ENCODE data around the gene KITLG. TPM values are rescaled to one million over a fixed set of nuclear protein-coding genes. Genes with fewer than 3 reads are reported as not detected.
"Not testable (repeated sequence)": the region's sequence is repeated elsewhere in the genome, so short reads cannot be mapped to it uniquely, and the experiment has no call there.

Gene KITLG
- total and polyA plus RNA-seq, 3 experiments from 2014 or later: 0.33 to 0.49 TPM; not detected in 1

DNA sequence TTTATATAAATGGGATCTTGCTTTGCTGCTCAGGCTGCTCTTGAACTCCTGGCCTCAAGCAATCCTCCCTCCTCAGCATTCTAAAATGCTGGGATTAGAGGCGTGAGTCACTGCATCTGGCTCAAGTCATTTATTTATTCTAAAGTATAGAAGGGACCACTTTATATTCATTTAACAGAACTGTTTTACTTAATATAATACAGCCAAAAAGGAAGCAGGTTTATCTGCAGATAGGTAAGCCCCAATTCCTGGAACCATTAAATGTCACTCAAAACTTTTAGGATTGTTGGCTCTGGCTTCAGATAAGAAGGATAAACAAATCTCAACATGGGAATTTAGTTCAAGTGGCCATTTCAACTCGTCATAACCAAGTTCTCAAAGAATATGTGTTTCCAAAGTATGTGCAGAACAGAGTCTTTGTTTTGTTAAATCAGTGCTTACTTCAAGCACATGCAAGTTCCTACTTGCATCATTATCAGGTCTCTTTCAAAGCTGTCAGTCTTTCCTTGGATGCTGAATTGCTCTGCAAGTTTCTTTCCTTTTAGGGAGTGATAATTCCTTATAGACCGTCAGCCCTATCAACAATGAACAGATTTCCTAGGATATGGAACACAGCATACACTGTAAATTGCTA, 60.4 kb downstream of the KITLG start:
- no peak overlapping the region for H3K27ac ChIP-seq (ENCODE audit: low read depth, low read length)
- Mint-ChIP-seq H3K4me3 (no peak overlapping the region), H3K9me3 (peaks cover 0 to 4% (median 0%) of the 10 kb centered on the region in 5 donors), H3K36me3 (no peaks in the 10 kb centered on the region), H3K27me3 (no peaks in the 10 kb centered on the region), H3K4me1 (no peaks in the 10 kb centered on the region), H3K27ac (no peak overlapping the region)
- no peaks in the 10 kb centered on the region for H3K36me3 ChIP-seq (ENCODE audit: insufficient read depth, low read length)
- H3K4me1 ChIP-seq (ENCODE audit: insufficient read depth, low read length): no peaks in the 10 kb centered on the region
- CTCF ChIA-PET: no interaction called here
- H3K27me3 ChIP-seq (ENCODE audit: insufficient read depth, low read length, poor library complexity, severe bottlenecking): no peaks in the 10 kb centered on the region
- POLR2A ChIA-PET: no interaction called here
- H3K4me3 ChIP-seq (ENCODE audit: low read length): no peak overlapping the region
- no peak for DNase-seq
- H3K9me3 ChIP-seq (ENCODE audit: low read length): no peaks in the 10 kb centered on the region

DNA sequence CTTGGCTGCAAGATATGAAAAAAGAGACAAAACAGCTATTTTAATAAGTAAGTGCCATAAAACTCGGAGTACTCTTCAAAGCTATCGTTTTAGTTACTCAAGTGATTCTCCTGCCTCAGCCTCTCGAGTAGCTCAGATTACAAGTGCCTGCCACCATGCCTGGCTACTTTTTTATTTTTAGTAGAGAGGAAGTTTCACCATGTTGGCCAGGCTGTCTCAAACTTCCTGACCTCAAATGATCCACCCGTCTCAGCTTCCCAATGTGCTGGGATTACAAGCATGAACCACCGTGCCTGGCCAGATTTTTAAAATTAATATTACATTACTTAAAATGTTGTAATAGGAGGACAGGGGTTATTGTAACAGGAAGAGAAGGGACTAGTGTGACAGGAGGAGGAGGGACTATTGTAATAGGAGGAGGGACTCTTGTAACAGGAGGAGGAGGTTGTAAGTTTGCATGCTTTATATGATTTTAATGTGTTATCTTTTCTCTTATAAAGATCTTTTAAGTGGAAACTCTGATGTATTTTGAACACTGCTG, 61.3 kb downstream of the KITLG start:
- Mint-ChIP-seq H3K36me3 (no peaks in the 10 kb centered on the region), H3K27ac (peak overlapping the region in 1 of 8 donors; percentile 38), H3K27me3 (no peaks in the 10 kb centered on the region), H3K4me3 (no peak overlapping the region), H3K4me1 (no peaks in the 10 kb centered on the region), H3K9me3 (peaks cover 0 to 4% (median 0%) of the 10 kb centered on the region in 5 donors)
- DNase-seq: no peak
- Histone ChIP-seq H3K27me3 (ENCODE audit: insufficient read depth, low read length, poor library complexity, severe bottlenecking) (no peaks in the 10 kb centered on the region), H3K4me1 (ENCODE audit: insufficient read depth, low read length) (no peaks in the 10 kb centered on the region), H3K27ac (ENCODE audit: low read depth, low read length) (no peak overlapping the region), H3K36me3 (ENCODE audit: insufficient read depth, low read length) (no peaks in the 10 kb centered on the region), H3K9me3 (ENCODE audit: low read length) (no peaks in the 10 kb centered on the region), H3K4me3 (ENCODE audit: low read length) (no peak overlapping the region)
- ChIA-PET CTCF (no interaction called here), POLR2A (no interaction called here)

DNA sequence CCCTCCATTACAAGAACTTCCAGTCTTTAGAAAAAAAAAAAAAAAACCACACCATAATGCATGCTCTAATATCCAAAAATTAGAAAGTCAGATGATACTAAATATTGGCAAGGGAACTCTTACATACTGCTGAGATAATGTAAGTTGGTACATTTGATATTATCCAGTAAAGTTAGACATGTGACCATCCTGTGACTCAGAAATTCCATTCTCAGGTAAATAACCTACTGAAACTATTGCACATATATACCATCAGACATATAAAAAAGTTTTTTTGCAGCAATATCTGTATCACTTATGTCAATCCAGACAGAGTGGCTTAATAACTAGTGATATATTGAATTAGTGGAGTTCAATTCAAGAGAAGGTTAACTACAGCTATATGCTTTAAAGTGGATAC, 63.5 kb downstream of the KITLG start:
- Histone ChIP-seq H3K27ac (ENCODE audit: low read depth, low read length) (no peak overlapping the region), H3K9me3 (ENCODE audit: low read length) (no peaks in the 10 kb centered on the region), H3K36me3 (ENCODE audit: insufficient read depth, low read length) (no peaks in the 10 kb centered on the region), H3K4me1 (ENCODE audit: insufficient read depth, low read length) (no peaks in the 10 kb centered on the region), H3K27me3 (ENCODE audit: insufficient read depth, low read length, poor library complexity, severe bottlenecking) (no peaks in the 10 kb centered on the region), H3K4me3 (ENCODE audit: low read length) (no peak overlapping the region)
- no peaks in the 10 kb centered on the region for H3K4me1 Mint-ChIP-seq
- H3K9me3 Mint-ChIP-seq: no peaks in the 10 kb centered on the region
- H3K27me3 Mint-ChIP-seq: no peaks in the 10 kb centered on the region
- no peak for DNase-seq
- CTCF ChIA-PET: no interaction called here
- no peak overlapping the region for H3K27ac Mint-ChIP-seq
- no peaks in the 10 kb centered on the region for H3K36me3 Mint-ChIP-seq
- POLR2A ChIA-PET: no interaction called here
- H3K4me3 Mint-ChIP-seq: no peak overlapping the region

DNA sequence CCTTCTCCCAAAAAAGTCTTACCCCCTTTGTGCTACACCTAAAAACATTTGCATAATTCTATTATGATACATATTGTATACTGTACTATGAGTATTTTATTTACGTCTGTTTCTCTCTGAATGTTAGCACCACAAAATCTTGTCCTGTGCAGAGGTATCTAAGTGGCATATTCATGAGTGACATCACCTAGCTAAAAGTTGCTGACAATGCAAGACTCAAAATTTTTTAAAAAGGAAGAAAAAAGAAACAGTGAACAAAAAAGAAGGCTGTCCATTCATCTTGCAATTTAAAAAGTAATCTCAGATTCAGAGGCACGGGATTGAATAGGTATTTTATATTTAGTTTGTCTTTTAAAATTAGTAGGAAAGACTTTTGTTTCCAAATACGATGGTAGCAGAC, 69.4 kb downstream of the KITLG start:
- Histone ChIP-seq H3K27ac (ENCODE audit: low read depth, low read length) (no peak overlapping the region), H3K9me3 (ENCODE audit: low read length) (no peaks in the 10 kb centered on the region), H3K4me1 (ENCODE audit: insufficient read depth, low read length) (no peaks in the 10 kb centered on the region), H3K27me3 (ENCODE audit: insufficient read depth, low read length, poor library complexity, severe bottlenecking) (no peaks in the 10 kb centered on the region), H3K4me3 (ENCODE audit: low read length) (no peak overlapping the region), H3K36me3 (ENCODE audit: insufficient read depth, low read length) (no peaks in the 10 kb centered on the region)
- no peaks in the 10 kb centered on the region for H3K4me1 Mint-ChIP-seq
- POLR2A ChIA-PET: no interaction called here
- H3K27ac Mint-ChIP-seq: no peak overlapping the region
- peaks cover 0 to 1% of the 10 kb centered on the region in 2 donors for H3K27me3 Mint-ChIP-seq
- no peak for DNase-seq
- H3K36me3 Mint-ChIP-seq: no peaks in the 10 kb centered on the region
- no peaks in the 10 kb centered on the region for H3K9me3 Mint-ChIP-seq
- CTCF ChIA-PET: no interaction called here
- no peak overlapping the region for H3K4me3 Mint-ChIP-seq

DNA sequence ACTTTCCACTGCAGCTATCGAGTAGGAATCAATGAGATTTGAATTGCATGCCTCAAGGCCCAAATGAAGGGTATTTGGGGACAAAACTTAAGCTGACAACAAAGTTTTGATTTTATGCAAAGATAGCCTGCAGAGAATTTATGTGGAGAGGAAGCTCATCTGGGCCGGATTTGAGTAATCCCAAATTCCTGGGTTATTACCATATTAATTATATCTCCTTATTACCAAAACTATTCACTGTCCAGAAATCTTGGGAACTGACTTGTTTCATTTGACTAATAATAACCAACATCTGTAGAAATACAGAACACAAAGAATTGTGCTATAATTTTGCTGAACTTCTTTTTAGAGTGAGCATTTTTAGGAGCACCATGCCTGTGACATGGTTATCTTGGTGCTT, 70.4 kb downstream of the KITLG start:
- Mint-ChIP-seq H3K4me1 (no peaks in the 10 kb centered on the region), H3K27ac (no peak overlapping the region), H3K27me3 (peaks cover 0 to 1% of the 10 kb centered on the region in 2 donors), H3K36me3 (no peaks in the 10 kb centered on the region), H3K4me3 (no peak overlapping the region), H3K9me3 (no peaks in the 10 kb centered on the region)
- CTCF ChIA-PET: no interaction called here
- no peak overlapping the region for H3K4me3 ChIP-seq (ENCODE audit: low read length)
- no peaks in the 10 kb centered on the region for H3K9me3 ChIP-seq (ENCODE audit: low read length)
- POLR2A ChIA-PET: no interaction called here
- no peaks in the 10 kb centered on the region for H3K27me3 ChIP-seq (ENCODE audit: insufficient read depth, low read length, poor library complexity, severe bottlenecking)
- no peaks in the 10 kb centered on the region for H3K36me3 ChIP-seq (ENCODE audit: insufficient read depth, low read length)
- H3K4me1 ChIP-seq (ENCODE audit: insufficient read depth, low read length): no peaks in the 10 kb centered on the region
- H3K27ac ChIP-seq (ENCODE audit: low read depth, low read length): no peak overlapping the region
- DNase-seq: no peak

DNA sequence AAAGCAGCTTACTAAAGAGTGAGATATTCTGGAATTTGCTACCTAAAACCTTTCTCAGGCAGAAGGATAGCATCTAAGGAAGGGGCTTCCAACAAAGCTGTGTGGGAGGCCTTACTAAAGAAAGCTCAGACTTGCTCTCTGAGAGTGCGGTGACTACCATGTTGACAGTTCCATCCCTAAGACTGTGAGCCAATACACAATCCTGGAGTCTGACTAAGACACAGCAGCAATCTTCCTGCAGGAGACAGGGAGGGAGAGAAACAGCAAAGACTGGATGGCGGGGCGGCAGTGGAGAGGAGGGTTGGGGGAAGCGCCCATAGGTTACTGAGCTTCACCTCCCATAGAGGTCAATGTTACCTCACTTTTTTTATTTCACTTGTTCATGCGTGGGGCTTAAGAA, 70.9 kb downstream of the KITLG start:
- no peak for DNase-seq
- Histone ChIP-seq H3K4me1 (ENCODE audit: insufficient read depth, low read length) (no peaks in the 10 kb centered on the region), H3K27me3 (ENCODE audit: insufficient read depth, low read length, poor library complexity, severe bottlenecking) (no peaks in the 10 kb centered on the region), H3K4me3 (ENCODE audit: low read length) (no peak overlapping the region), H3K9me3 (ENCODE audit: low read length) (no peaks in the 10 kb centered on the region), H3K27ac (ENCODE audit: low read depth, low read length) (no peak overlapping the region), H3K36me3 (ENCODE audit: insufficient read depth, low read length) (no peaks in the 10 kb centered on the region)
- Mint-ChIP-seq H3K4me3 (no peak overlapping the region), H3K27ac (no peak overlapping the region), H3K36me3 (no peaks in the 10 kb centered on the region), H3K27me3 (peaks cover 0 to 1% of the 10 kb centered on the region in 2 donors), H3K4me1 (no peaks in the 10 kb centered on the region), H3K9me3 (no peaks in the 10 kb centered on the region)
- ChIA-PET POLR2A (no interaction called here), CTCF (no interaction called here)

DNA sequence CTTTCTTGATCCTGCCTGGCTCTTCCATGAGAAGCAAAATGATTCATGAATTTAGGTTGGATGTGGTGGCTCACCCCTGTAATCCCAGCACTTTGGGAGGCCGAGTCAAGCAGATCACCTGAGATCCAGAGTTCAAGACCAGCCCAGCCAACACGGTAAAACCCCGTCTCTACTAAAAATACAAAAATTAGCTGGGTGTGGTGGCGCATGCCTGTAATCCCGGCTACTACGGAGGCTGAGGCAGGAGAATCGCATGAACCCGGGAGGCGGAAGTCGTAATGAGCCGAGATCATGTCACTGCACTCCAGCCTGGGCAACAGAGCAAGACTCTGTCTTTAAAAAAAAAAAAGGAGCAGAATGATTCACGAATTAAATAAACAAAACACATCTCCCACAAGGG, 72.4 kb downstream of the KITLG start:
- CTCF ChIA-PET: not testable (repeated sequence)

DNA sequence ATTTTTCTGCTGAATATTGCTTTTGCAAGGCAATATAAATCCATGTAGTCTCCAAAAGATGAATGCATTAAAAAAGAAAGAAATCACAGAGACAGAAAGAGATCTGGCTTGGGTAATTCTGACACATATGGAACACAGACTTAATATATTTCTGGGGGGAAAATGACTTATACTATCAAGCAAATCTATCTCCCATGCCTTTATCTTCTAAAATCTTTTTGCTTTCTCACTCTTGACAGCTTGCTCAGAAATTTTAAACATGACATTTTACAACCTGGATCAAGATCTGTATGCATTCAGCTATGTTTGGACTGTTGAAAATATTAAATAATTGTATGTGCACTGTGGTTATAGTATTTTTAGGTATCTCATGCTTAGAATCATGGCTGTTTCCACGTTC, 73.0 kb downstream of the KITLG start:
- Histone ChIP-seq H3K36me3 (ENCODE audit: insufficient read depth, low read length) (no peaks in the 10 kb centered on the region), H3K9me3 (ENCODE audit: low read length) (no peaks in the 10 kb centered on the region), H3K27me3 (ENCODE audit: insufficient read depth, low read length, poor library complexity, severe bottlenecking) (no peaks in the 10 kb centered on the region), H3K27ac (ENCODE audit: low read depth, low read length) (no peak overlapping the region), H3K4me1 (ENCODE audit: insufficient read depth, low read length) (no peaks in the 10 kb centered on the region), H3K4me3 (ENCODE audit: low read length) (no peak overlapping the region)
- CTCF ChIA-PET: no interaction called here
- DNase-seq: no peak
- Mint-ChIP-seq H3K36me3 (no peaks in the 10 kb centered on the region), H3K27ac (no peak overlapping the region), H3K27me3 (peaks cover 0 to 1% of the 10 kb centered on the region in 2 donors), H3K4me1 (no peaks in the 10 kb centered on the region), H3K4me3 (no peak overlapping the region), H3K9me3 (peaks cover 0 to under 1% (median 0%) of the 10 kb centered on the region in 5 donors)
- POLR2A ChIA-PET: no interaction called here

More for the DNA sequence above, 72.4 kb downstream of the KITLG start:
- H3K36me3 ChIP-seq (ENCODE audit: insufficient read depth, low read length); H3K4me3 ChIP-seq (ENCODE audit: low read length); DNase-seq; H3K36me3 Mint-ChIP-seq; H3K27ac Mint-ChIP-seq; H3K27ac ChIP-seq (ENCODE audit: low read depth, low read length); H3K4me3 Mint-ChIP-seq; H3K4me1 Mint-ChIP-seq; H3K27me3 ChIP-seq (ENCODE audit: insufficient read depth, low read length, poor library complexity, severe bottlenecking); H3K4me1 ChIP-seq (ENCODE audit: insufficient read depth, low read length); H3K9me3 ChIP-seq (ENCODE audit: low read length); H3K9me3 Mint-ChIP-seq; POLR2A ChIA-PET; H3K27me3 Mint-ChIP-seq: not testable (repeated sequence)

DNA sequence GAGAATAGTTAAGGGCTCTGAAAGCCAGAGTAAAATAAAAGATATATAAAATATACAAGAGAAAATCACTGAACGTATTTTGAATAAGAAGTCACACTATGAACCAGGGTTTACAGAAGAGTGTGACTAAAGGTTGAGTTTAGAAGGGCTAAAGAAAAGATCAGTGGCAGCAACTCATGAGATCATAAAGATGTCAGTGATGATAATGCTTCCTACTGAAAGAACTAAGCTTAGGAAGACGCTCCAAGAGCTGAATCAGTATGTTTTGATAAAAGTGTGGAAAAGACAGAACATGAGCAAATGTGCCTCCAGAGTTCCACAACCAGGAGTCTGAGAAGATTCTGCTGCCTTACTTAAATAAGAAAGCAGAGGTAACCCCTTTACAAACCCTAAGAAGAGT, 74.6 kb downstream of the KITLG start:
- CTCF ChIA-PET: no interaction called here
- H3K27me3 ChIP-seq (ENCODE audit: insufficient read depth, low read length, poor library complexity, severe bottlenecking): no peaks in the 10 kb centered on the region
- no peak overlapping the region for H3K4me3 Mint-ChIP-seq

More for the DNA sequence above, 74.6 kb downstream of the KITLG start:
- POLR2A ChIA-PET: no interaction called here
- Histone ChIP-seq H3K4me1 (ENCODE audit: insufficient read depth, low read length) (no peaks in the 10 kb centered on the region), H3K9me3 (ENCODE audit: low read length) (no peaks in the 10 kb centered on the region), H3K36me3 (ENCODE audit: insufficient read depth, low read length) (no peaks in the 10 kb centered on the region), H3K4me3 (ENCODE audit: low read length) (no peak overlapping the region), H3K27ac (ENCODE audit: low read depth, low read length) (no peak overlapping the region)
- H3K27me3 Mint-ChIP-seq: peaks cover 0 to 1% of the 10 kb centered on the region in 2 donors
- no peaks in the 10 kb centered on the region for H3K4me1 Mint-ChIP-seq
- no peak overlapping the region for H3K27ac Mint-ChIP-seq
- H3K36me3 Mint-ChIP-seq: no peaks in the 10 kb centered on the region
- no peak for DNase-seq
- H3K9me3 Mint-ChIP-seq: peaks cover 0 to 2% (median 0%) of the 10 kb centered on the region in 5 donors
